Naive thymus-derived CD8-positive, alpha-beta T cell (primary cell): ENCODE data around the gene FGD5. TPM values are rescaled to one million over a fixed set of nuclear protein-coding genes. Genes with fewer than 3 reads are reported as not detected.
A peak's percentile ranks its signal among the peaks of the same experiment; 100 is the strongest.

ENCODE experiments used
- ATAC-seq, 2 donors: fragments of 150-1000 bp; cut with Tn5 transposase in 1 of 2; sonication (Bioruptor Pico), chemical (Tn5 transposase) in 1 of 2; 1 replicate in 1 of 2; 2 replicates in 1 of 2; pipeline ENCODE4 v1.10.0; 2021; ENCODE audit warnings: mild to moderate bottlenecking in 2 of 2, moderate library complexity in 2 of 2
- POLR2A ChIA-PET: fragments of 350-600 bp; sonication (Branson Sonifier 250); formaldehyde crosslinking; loops from one replicate; lab custom pipeline; 2021; ENCODE audit warnings: antibody characterized with exemption; lab: Charles Lee
- DNase-seq, 10 donors: peaks; one replicate each; pipeline versions ENCODE4 v3.0.0 to v3.0.0-alpha.2; 2020 to 2022
- H3K27ac Mint-ChIP-seq, 10 donors: one replicate each; pipeline ENCODE4 v1.8.0; 2020 to 2022; ENCODE audit warnings: mild to moderate bottlenecking in 10 of 10, mixed read lengths in 10 of 10, moderate library complexity in 4 of 10, inconsistent platforms in 1 of 10
- H3K27me3 Mint-ChIP-seq, 5 donors: one replicate each; pipeline ENCODE4 v1.8.0; 2021 to 2022; ENCODE audit warnings: mixed read lengths in 5 of 5
- H3K36me3 Mint-ChIP-seq, 3 donors: one replicate each; pipeline ENCODE4 v1.8.0; 2020 to 2022; ENCODE audit warnings: mixed read lengths in 3 of 3, mild to moderate bottlenecking in 2 of 3, inconsistent platforms in 1 of 3
- H3K4me1 Mint-ChIP-seq, 4 donors: one replicate each; pipeline ENCODE4 v1.8.0; 2021 to 2022; ENCODE audit warnings: mixed read lengths in 4 of 4
- H3K4me3 Mint-ChIP-seq, 10 donors: one replicate each; pipeline ENCODE4 v1.8.0; 2020 to 2022; ENCODE audit warnings: mild to moderate bottlenecking in 10 of 10, mixed read lengths in 10 of 10, moderate library complexity in 6 of 10, inconsistent platforms in 1 of 10
- H3K9me3 Mint-ChIP-seq, 9 donors: one replicate each; pipeline ENCODE4 v1.8.0; 2020 to 2022; ENCODE audit warnings: mixed read lengths in 9 of 9, mild to moderate bottlenecking in 3 of 9, inconsistent platforms in 1 of 9, moderate library complexity in 1 of 9
- polyA plus RNA-seq, 3 donors: library from polyadenylated mRNA; unstranded; fragments of 300-500 nt; fragmentation: Illumina TruSeq; gene quantifications; one replicate each; pipeline ENCODE4 v1.2.3, GENCODE V29; 2021
- total RNA-seq, 8 experiments: library from RNA in 2 of 8; stranded (reverse) in 2 of 8; gene quantifications; one replicate each; pipeline ENCODE4 v1.2.3 and lab custom pipeline; 2021 to 2026

The FGD5 gene
- total and polyA plus RNA-seq, 5 experiments from 2014 or later, result 0.05 TPM; not detected in 4

DNA sequence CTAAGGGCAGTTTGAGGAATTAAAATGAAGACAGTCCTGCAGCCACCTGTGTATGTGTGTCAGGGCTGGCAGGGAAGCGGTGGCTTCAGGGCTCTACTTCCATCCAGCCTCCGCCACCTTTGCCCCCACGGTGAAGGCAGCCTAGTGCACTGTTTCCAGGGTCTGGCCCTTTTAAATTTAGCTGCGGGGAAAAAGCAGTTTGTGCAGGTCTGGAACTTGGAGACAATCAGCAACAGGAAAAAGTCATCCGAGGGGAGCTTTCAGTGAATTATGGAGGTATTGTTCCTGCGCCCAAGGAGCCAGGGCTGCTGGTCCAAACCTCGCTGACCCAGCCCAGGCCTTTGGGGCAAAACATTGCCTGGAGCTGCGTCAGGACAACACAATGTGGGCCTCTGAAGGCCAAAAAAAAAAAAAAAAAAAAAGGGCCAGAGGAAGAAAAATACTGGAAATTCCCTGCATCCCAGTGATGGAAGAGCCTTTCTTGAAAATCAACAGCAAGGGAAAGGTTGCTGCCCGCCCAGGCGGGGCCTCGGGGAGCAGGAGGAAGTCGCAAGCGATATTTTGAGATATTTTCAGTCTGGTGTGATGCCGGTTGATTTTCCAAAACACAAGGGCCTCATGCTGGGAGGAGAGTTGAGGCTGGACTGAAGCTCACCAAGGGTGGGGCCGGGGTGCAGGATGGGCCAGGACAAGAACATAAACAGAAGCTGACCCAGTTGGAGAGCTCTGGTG lies 25.5 kb upstream of the FGD5 start:
- POLR2A ChIA-PET, result no interaction called here
- H3K4me3 Mint-ChIP-seq, result no peak overlapping the region

DNA sequence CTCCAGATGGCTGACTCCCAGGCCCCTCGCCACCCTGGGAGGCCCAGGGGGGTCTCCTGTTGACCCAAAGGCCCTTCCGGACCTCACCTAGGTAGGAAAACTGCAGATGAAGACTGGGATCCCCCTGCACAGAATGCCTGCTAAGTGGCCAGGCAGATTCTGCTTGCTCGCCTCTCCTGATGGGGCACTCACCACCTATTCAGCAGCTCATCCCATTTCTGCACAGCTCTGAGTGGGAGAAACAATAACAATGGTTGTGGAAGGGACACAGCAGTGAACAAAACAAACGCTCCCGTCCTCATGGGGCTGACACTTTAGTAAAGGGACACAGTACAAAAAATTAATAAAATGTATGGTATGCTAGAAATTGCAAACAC lies 24.9 kb upstream of the FGD5 start:
- peaks cover 0 to 2% (median 0%) of the 10 kb centered on the region in 4 donors for H3K4me1 Mint-ChIP-seq
- no peak for ATAC-seq
- peaks cover 10 to 17% (median 12%) of the 10 kb centered on the region in 5 donors for H3K27me3 Mint-ChIP-seq
- no peak overlapping the region for H3K4me3 Mint-ChIP-seq
- H3K9me3 Mint-ChIP-seq, result no peaks in the 10 kb centered on the region
- POLR2A ChIA-PET, result no interaction called here
- peak in 1 of 10 donors; percentile 30 for DNase-seq
- H3K27ac Mint-ChIP-seq, result no peak overlapping the region
- H3K36me3 Mint-ChIP-seq, result no peaks in the 10 kb centered on the region

More for the DNA sequence above, 25.5 kb upstream of the FGD5 start:
- no peaks in the 10 kb centered on the region for H3K9me3 Mint-ChIP-seq
- H3K4me1 Mint-ChIP-seq, result peaks cover 0 to 2% (median 0%) of the 10 kb centered on the region in 4 donors
- ATAC-seq (no peak), DNase-seq (peak in 1 of 10 donors; percentile 36)
- no peaks in the 10 kb centered on the region for H3K36me3 Mint-ChIP-seq
- peaks cover 10 to 17% (median 12%) of the 10 kb centered on the region in 5 donors for H3K27me3 Mint-ChIP-seq
- H3K27ac Mint-ChIP-seq, result no peak overlapping the region

DNA sequence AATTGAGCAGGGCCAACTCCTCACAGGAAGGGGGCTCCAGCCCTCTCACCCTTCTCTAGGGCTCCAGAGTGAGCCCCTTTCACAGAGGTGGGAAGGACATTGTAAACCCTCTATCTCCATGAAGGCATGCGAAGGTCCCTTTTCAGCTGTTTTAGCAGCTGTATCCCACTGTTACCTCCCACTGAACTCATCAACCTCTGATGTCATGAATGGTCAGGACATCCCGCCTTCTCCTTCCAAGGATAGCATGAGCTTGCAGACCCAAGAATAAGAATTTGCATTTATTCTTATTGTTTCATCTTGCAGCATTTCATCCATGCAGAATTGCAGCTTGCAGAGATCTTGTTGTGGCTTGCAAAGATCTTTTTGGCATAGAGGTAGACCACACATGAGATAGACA lies 24.3 kb upstream of the FGD5 start:
- POLR2A ChIA-PET, result no interaction called here
- H3K9me3 Mint-ChIP-seq, result no peaks in the 10 kb centered on the region
- no peak overlapping the region for H3K27ac Mint-ChIP-seq
- no peak overlapping the region for H3K4me3 Mint-ChIP-seq
- H3K27me3 Mint-ChIP-seq, result peaks cover 8 to 15% (median 12%) of the 10 kb centered on the region in 5 donors
- no peak for DNase-seq
- H3K36me3 Mint-ChIP-seq, result no peaks in the 10 kb centered on the region
- no peak for ATAC-seq
- H3K4me1 Mint-ChIP-seq, result peaks cover 0 to 2% (median 0%) of the 10 kb centered on the region in 4 donors

DNA sequence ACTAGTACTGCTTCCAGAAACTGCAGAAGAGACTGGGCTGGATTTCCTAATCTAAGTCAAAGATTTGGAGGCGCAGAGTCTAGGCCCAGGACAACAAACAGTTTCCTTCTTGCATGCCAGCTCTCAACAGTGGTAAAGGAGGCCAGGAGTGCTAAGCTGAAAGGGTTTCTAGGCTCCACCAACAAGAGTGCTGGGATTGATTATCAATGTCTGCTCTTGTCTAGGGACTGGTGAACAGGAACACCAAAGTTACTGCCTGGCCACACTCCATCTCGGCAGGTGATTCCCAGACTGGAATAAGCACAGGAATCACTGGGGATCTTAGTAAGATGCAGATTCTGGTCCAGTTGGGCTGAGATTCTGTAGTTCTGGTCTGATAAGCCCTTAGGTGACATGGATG lies 22.8 kb upstream of the FGD5 start:
- DNase-seq (no peak), ATAC-seq (no peak)
- peaks cover 0 to 2% (median 0%) of the 10 kb centered on the region in 9 donors for H3K9me3 Mint-ChIP-seq
- POLR2A ChIA-PET, result no interaction called here
- no peak overlapping the region for H3K27ac Mint-ChIP-seq
- H3K36me3 Mint-ChIP-seq, result no peaks in the 10 kb centered on the region
- no peak overlapping the region for H3K4me3 Mint-ChIP-seq
- peaks cover 0 to 2% (median 0%) of the 10 kb centered on the region in 4 donors for H3K4me1 Mint-ChIP-seq
- peaks cover 0 to 7% (median 3%) of the 10 kb centered on the region in 5 donors for H3K27me3 Mint-ChIP-seq

DNA sequence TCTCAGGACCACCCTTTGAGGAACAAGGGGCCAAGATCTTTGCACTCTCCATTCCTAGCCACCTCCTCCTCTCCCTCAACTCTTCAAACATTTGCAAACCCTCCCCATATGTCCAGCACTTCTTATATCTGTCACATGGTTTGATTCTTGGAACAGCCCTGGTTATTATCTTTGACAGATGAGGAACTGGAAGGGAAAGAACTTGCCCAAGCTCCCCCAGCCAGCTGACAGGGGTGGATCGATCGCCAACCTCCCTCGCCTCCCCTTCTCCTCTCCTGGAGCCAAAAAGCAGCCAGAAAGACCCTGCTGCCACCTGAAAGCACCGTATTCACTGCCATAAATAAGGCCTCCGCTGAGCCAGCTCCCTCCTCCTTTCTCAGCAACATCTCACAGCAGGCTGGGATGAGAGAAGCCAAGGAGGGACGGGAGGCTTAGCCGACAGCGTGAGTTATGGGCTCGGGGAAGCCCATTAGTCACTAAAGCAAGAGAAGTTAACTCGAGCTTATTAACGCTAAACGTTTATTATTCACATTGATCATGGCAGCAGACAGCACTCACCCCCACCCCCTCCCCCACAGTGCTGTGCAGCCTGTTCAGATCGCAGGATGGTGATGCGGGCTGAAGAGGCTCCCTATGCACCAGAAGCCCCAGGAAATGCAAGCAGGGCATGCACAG lies 22.2 kb upstream of the FGD5 start:
- no peak overlapping the region for H3K27ac Mint-ChIP-seq
- peaks cover 0 to 2% (median 0%) of the 10 kb centered on the region in 9 donors for H3K9me3 Mint-ChIP-seq
- H3K36me3 Mint-ChIP-seq, result no peaks in the 10 kb centered on the region
- H3K4me3 Mint-ChIP-seq, result no peak overlapping the region
- ATAC-seq, result no peak
- POLR2A ChIA-PET, result no interaction called here
- DNase-seq, result no peak
- peaks cover 0 to 4% (median 1%) of the 10 kb centered on the region in 5 donors for H3K27me3 Mint-ChIP-seq
- peaks cover 0 to 2% (median 0%) of the 10 kb centered on the region in 4 donors for H3K4me1 Mint-ChIP-seq

DNA sequence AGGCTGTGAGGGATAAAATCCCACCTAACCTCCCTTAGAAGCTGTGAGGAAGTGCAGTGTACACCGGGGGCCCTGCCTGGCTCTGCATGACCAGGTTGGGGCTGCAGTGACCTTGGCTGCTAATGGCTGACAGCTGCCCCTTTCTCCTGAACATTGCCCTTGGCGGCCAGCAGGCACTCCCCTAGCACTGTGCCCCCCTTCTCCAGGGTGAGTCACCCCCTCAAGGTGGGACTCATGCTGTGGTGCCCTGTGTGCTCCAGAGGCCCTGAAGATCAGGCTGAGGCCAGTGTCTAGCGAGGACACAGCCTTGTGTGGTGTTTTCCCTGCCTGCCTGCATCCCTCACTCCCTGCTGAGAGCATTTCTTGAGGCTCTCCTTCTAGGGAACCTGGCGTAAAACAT lies 21.0 kb upstream of the FGD5 start:
- Mint-ChIP-seq H3K4me3 (no peak overlapping the region), H3K9me3 (peaks cover 0 to 2% (median 0%) of the 10 kb centered on the region in 9 donors), H3K4me1 (peaks cover 0 to 2% (median 0%) of the 10 kb centered on the region in 4 donors), H3K27me3 (peaks cover 0 to 4% (median 0%) of the 10 kb centered on the region in 5 donors), H3K36me3 (no peaks in the 10 kb centered on the region), H3K27ac (no peak overlapping the region)
- POLR2A ChIA-PET, result no interaction called here
- ATAC-seq (no peak), DNase-seq (no peak)

DNA sequence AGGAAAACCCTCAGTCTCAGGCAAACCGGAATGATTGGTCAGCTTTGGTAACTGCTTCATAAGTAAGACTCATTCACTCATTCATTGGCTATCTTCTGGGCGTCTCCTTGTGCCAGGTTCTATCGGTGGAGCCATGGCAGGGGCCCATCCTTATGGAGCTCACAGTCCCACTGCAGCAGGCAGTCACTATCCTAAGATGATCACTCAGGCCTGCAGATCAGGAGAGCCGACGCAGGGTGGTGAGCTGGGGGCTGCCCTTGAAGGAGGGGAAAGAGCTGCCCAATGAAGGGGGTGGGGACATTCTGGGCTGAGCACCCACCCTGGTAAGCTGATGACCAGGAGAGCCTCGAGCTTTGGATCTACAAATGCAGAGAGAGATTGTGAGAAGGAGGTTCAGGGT lies 20.5 kb upstream of the FGD5 start:
- Mint-ChIP-seq H3K9me3 (peaks cover 0 to 2% (median 0%) of the 10 kb centered on the region in 9 donors), H3K27me3 (peaks cover 0 to 7% (median 2%) of the 10 kb centered on the region in 5 donors), H3K4me1 (peaks cover 0 to 4% (median 1%) of the 10 kb centered on the region in 4 donors), H3K4me3 (no peak overlapping the region), H3K36me3 (no peaks in the 10 kb centered on the region), H3K27ac (no peak overlapping the region)
- DNase-seq (no peak), ATAC-seq (no peak)
- POLR2A ChIA-PET, result no interaction called here

DNA sequence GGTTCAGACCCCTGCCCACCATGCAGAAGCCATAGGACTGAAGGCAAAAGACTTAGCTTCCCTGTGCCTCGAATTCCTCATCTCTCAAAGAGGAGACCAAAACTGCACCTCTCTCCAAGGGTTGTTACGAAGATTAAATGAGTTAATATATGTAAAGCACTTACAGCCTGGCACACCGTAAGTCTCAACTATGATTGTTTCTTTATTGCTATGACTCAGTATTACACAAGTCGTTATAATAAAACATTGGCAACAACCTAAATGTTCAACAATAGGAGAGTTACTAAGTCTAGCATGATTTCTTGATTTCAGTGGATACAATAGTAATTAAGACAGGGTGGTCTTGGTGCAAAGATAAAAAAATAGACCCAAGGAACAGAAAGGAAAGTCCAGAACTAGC lies 19.6 kb upstream of the FGD5 start:
- no peak overlapping the region for H3K4me3 Mint-ChIP-seq
- no peaks in the 10 kb centered on the region for H3K36me3 Mint-ChIP-seq
- peaks cover 0 to 8% (median 3%) of the 10 kb centered on the region in 5 donors for H3K27me3 Mint-ChIP-seq
- peaks cover 0 to 2% (median 0%) of the 10 kb centered on the region in 9 donors for H3K9me3 Mint-ChIP-seq
- H3K27ac Mint-ChIP-seq, result peak overlapping the region in 1 of 10 donors; percentile 77
- POLR2A ChIA-PET, result no interaction called here
- peaks cover 2 to 10% (median 6%) of the 10 kb centered on the region in 4 donors for H3K4me1 Mint-ChIP-seq
- no peak for ATAC-seq
- DNase-seq, result no peak

DNA sequence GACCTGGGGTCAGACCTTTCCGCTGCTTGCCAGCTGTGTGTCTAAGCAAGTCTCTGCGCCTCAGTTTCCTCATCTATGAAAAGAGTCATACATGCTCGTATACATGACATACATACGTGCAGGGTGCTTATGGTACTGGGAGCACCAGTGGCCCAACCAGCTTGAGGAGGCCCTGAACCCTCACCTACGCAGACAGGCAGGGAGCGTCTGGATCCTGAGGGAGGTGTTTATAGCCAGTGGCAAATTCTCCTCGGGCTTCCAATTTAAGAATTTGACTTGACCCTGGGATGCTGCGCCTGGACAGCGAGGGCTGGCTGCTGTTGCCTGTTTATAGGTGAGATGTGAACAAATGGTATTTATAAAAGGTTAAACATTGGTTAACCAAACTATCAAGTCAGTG lies 17.7 kb upstream of the FGD5 start:
- ATAC-seq (no peak), DNase-seq (no peak)
- Mint-ChIP-seq H3K36me3 (no peaks in the 10 kb centered on the region), H3K4me3 (no peak overlapping the region), H3K9me3 (peaks cover 0 to 2% (median 0%) of the 10 kb centered on the region in 9 donors), H3K27me3 (peaks cover 4 to 16% (median 8%) of the 10 kb centered on the region in 5 donors), H3K27ac (no peak overlapping the region), H3K4me1 (peaks cover 6 to 23% (median 9%) of the 10 kb centered on the region in 4 donors)
- POLR2A ChIA-PET, result no interaction called here

DNA sequence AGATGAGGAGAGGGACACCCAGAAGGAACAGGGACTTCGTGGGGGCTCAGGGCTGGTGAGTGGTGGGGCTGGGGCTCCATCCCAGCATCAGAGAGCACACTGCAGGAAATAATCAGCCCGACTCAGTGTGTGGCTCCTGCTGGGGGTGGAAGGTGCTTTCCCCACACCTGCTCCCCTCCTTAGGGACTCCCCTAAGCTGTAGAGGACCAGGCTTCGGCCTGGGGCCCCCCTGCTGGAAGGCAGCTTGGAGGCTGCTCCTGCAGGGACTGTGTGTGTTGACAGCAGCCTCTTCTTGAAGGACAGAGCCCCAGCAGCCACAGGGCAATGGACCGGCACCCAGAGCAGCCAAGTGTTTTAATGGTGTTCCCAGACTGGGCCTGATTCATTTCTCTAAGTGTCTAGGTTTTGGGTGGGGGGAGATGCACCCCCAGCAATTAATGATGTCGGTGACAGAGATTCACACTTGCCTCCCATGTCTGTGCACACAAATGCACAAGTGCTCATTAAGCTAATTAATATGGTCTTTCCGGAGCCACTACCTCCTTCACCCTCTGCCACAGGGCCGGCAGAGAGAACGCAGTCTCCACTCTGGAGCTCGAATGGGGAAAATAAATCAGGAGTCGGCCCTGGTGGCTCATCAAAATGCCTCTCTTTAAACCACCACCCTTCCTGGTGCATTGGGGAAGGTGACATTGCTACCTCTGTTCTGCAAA lies 16.9 kb upstream of the FGD5 start:
- no peak overlapping the region for H3K27ac Mint-ChIP-seq
- POLR2A ChIA-PET, result no interaction called here
- ATAC-seq (no peak), DNase-seq (no peak)
- no peak overlapping the region for H3K4me3 Mint-ChIP-seq
- H3K4me1 Mint-ChIP-seq, result peaks cover 6 to 23% (median 10%) of the 10 kb centered on the region in 4 donors
- H3K36me3 Mint-ChIP-seq, result no peaks in the 10 kb centered on the region
- peaks cover 6 to 19% (median 10%) of the 10 kb centered on the region in 5 donors for H3K27me3 Mint-ChIP-seq
- peaks cover 0 to 2% (median 0%) of the 10 kb centered on the region in 9 donors for H3K9me3 Mint-ChIP-seq

DNA sequence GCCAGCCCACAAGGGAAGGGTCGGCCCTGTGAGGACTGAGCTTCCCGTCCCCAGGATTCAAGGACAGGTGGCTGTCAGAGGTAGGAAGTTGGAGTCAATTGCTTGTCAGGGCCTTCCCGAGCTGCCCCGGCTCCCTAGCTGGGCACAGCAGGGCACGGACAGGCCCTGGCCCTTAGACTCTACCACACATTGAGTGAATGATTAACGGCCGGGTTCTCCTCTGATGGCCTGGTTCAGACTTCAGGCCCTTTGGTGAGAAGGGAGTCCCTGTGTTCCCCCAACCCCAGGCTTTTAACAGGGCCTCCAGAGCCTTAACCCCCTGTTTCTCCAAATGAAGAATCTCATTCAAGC lies 16.4 kb upstream of the FGD5 start:
- DNase-seq (no peak), ATAC-seq (no peak)
- no peak overlapping the region for H3K27ac Mint-ChIP-seq
- no peak overlapping the region for H3K4me3 Mint-ChIP-seq
- POLR2A ChIA-PET, result no interaction called here
- peaks cover 6 to 23% (median 11%) of the 10 kb centered on the region in 4 donors for H3K4me1 Mint-ChIP-seq
- H3K36me3 Mint-ChIP-seq, result no peaks in the 10 kb centered on the region
- H3K9me3 Mint-ChIP-seq, result peaks cover 0 to 2% (median 0%) of the 10 kb centered on the region in 9 donors
- peaks cover 8 to 24% (median 12%) of the 10 kb centered on the region in 5 donors for H3K27me3 Mint-ChIP-seq

DNA sequence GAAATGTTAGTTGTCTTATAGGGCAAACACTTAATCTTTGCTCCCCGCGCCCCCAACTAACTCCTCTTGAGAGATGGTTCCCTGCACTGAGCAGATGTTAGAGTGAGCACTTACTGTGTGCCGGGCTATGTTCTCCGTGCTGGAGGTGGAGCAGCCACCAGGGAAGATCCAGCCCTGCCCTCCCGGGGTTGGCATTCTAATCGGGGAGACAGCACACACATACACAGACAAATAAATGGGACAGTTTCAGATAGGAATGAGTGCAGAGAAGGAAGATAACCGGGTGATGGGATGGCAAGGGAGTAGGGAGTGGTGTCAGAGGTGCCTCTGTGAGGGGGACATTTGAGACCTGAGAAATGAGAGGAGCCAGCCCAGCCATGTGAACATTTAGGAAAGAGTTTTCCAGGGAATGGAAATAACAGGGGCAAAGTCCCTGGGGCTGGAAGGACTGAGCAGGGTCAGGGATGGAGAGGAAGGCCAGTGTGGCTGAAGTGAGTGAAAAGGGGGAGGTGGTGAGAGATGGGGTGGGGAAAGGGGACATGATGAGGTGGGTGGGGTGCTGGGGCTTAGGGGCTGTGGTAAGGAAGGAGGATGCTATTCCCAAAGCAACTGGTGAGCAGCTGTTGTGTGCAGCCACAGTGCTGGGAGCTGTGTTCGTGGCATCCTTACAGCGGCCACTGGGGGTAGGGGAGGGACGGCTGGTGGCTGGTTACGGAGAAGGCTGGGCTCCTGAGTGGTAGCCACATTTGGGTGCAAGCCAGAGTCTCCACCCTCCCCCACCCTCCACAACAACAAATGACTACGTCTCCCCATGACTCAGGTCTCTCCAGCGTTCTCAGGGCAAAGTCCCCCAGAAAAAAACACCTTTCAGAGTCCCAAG lies 15.4 kb upstream of the FGD5 start:
- Mint-ChIP-seq H3K36me3 (no peaks in the 10 kb centered on the region), H3K27me3 (peaks cover 9 to 32% (median 16%) of the 10 kb centered on the region in 5 donors), H3K4me3 (no peak overlapping the region), H3K9me3 (peaks cover 0 to 2% (median 0%) of the 10 kb centered on the region in 9 donors), H3K27ac (peak overlapping the region in 2 of 10 donors; percentile 11 to 56), H3K4me1 (peaks cover 6 to 23% (median 11%) of the 10 kb centered on the region in 4 donors)
- DNase-seq (peak in 1 of 10 donors; percentile 4), ATAC-seq (peak in 1 of 2 donors; percentile 61)
- POLR2A ChIA-PET, result no interaction called here
